Peyer's patch (tissue), 4 donors: ENCODE measurements around the gene SLAMF1. TPM values are rescaled to one million over a fixed set of nuclear protein-coding genes. Genes with fewer than 3 reads are reported as not detected.
A peak's percentile ranks its signal among the peaks of the same experiment; 100 is the strongest.

ENCODE experiments used
- DNase-seq, 3 donors: peaks; one replicate each; pipeline ENCODE4 v3.0.0-alpha.2; 2017 to 2019
- H3K27ac ChIP-seq, 4 donors: fragments of 200-600 bp; sonication (generic); one replicate each; pipeline ENCODE4 v1.5.1; 2016 to 2019
- H3K27me3 ChIP-seq, 2 donors: fragments of 200-600 bp; sonication (generic); one replicate each; pipeline ENCODE4 v1.5.1; 2019
- H3K36me3 ChIP-seq, 3 donors: fragments of 200-600 bp; sonication (generic); one replicate each; pipeline ENCODE4 v1.5.1; 2016 to 2019
- H3K4me1 ChIP-seq, 4 donors: fragments of 200-600 bp; sonication (generic); one replicate each; pipeline ENCODE4 v1.5.1; 2016 to 2019
- H3K4me3 ChIP-seq, 4 donors: fragments of 200-600 bp; sonication (generic); 1 replicate in 3 of 4; 2 replicates in 1 of 4; pipeline ENCODE4 v1.5.1; 2016 to 2019; ENCODE audit warnings: mild to moderate bottlenecking in 1 of 4
- H3K9me3 ChIP-seq, 4 donors: fragments of 200-600 bp; sonication (generic); one replicate each; pipeline ENCODE4 v1.5.1; 2016 to 2019; ENCODE audit warnings: mild to moderate bottlenecking in 1 of 4
- POLR2A ChIP-seq, 2 donors: fragments of 450-650 bp; IDR thresholded peaks; one replicate each; pipeline ENCODE4 v1.5.1; 2017; ENCODE audit warnings: antibody characterized with exemption in 2 of 2, mild to moderate bottlenecking in 2 of 2, moderate library complexity in 2 of 2
- total RNA-seq, 4 donors: library from RNA; depleted of rRNA; stranded (reverse); fragments of >200 nt; gene quantifications; one replicate each; pipeline ENCODE4 v1.1.0, GENCODE V29; 2016
- TF ChIP-seq, protein P1 (sequence below), 6 experiments: fragments of 450-650 bp in 4 of 6; fragments of 200-600 bp in 2 of 6; sonication (generic) in 1 of 6; IDR thresholded peaks; one replicate each; pipeline ENCODE4 v1.5.1; 2017 to 2019; ENCODE audit warnings: antibody characterized with exemption in 6 of 6, mild to moderate bottlenecking in 3 of 6, moderate library complexity in 1 of 6

SLAMF1 gene
- total RNA-seq, 4 donors from 2014 or later = 2.5 to 9.1 (median 6.0) TPM; not detected in 1

DNA sequence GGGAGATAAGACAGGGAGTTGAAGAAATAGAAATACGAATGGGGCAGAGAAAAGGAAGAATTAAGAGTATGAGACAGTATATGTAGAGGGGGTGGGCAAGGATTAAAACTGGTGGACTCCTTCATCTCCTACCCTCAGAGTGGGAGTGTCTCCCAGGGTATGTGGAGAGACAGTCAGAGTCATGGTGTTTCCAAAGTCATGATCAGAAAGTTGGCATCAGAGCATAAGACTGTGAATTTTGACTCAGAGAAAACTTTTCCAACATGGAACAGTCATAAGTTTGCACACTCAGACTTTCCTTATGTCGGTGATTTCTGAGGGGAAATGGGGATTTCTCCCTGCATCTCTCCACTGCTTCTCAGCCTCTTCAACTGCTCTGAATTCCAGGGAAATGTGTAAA, 70.0 kb downstream of the SLAMF1 start:
- no peaks in the 10 kb centered on the region for H3K9me3 ChIP-seq
- H3K4me1 ChIP-seq = peaks cover 0 to 9% (median 2%) of the 10 kb centered on the region in 4 donors
- no peaks in the 10 kb centered on the region for H3K27me3 ChIP-seq
- H3K4me3 ChIP-seq = peak overlapping the region in 1 of 4 donors; percentile 4
- H3K27ac ChIP-seq = peak overlapping the region in 3 of 4 donors; percentile 23 to 77 (median 38)
- no peaks in the 10 kb centered on the region for H3K36me3 ChIP-seq
- no peak for DNase-seq
- TF ChIP-seq, protein P1, sequence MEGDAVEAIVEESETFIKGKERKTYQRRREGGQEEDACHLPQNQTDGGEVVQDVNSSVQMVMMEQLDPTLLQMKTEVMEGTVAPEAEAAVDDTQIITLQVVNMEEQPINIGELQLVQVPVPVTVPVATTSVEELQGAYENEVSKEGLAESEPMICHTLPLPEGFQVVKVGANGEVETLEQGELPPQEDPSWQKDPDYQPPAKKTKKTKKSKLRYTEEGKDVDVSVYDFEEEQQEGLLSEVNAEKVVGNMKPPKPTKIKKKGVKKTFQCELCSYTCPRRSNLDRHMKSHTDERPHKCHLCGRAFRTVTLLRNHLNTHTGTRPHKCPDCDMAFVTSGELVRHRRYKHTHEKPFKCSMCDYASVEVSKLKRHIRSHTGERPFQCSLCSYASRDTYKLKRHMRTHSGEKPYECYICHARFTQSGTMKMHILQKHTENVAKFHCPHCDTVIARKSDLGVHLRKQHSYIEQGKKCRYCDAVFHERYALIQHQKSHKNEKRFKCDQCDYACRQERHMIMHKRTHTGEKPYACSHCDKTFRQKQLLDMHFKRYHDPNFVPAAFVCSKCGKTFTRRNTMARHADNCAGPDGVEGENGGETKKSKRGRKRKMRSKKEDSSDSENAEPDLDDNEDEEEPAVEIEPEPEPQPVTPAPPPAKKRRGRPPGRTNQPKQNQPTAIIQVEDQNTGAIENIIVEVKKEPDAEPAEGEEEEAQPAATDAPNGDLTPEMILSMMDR (IDR thresholded peaks at IDR 0.05) = no peak
- no peak for TF ChIP-seq POLR2A (IDR thresholded peaks at IDR 0.05)

DNA sequence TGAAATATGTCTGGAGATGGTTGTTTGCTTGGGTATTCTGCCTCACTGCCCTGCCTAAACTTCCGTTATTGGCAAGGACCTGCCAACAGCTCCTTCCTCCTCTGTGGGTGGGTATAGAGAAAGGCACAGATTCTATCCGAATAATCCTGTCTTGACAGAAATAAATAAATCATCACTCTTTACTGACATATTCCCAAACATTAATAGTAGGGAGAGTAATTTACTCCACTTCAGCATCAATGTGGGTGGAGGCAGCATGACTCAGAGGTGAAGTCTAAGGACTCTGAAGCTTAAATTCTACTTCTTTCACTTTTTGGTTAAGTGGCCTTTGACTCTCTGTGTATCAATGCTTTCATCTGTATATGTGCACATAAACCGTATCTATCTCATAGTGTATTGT, 70.5 kb downstream of the SLAMF1 start:
- no peak overlapping the region for H3K4me3 ChIP-seq
- no peaks in the 10 kb centered on the region for H3K9me3 ChIP-seq
- no peak for DNase-seq
- H3K36me3 ChIP-seq = no peaks in the 10 kb centered on the region
- H3K4me1 ChIP-seq = peaks cover 0 to 9% (median 0%) of the 10 kb centered on the region in 4 donors
- peak overlapping the region in 3 of 4 donors; percentile 38 to 69 (median 56) for H3K27ac ChIP-seq
- TF ChIP-seq POLR2A (IDR thresholded peaks at IDR 0.05) = no peak
- TF ChIP-seq, protein P1 (IDR thresholded peaks at IDR 0.05) = no peak
- no peaks in the 10 kb centered on the region for H3K27me3 ChIP-seq

DNA sequence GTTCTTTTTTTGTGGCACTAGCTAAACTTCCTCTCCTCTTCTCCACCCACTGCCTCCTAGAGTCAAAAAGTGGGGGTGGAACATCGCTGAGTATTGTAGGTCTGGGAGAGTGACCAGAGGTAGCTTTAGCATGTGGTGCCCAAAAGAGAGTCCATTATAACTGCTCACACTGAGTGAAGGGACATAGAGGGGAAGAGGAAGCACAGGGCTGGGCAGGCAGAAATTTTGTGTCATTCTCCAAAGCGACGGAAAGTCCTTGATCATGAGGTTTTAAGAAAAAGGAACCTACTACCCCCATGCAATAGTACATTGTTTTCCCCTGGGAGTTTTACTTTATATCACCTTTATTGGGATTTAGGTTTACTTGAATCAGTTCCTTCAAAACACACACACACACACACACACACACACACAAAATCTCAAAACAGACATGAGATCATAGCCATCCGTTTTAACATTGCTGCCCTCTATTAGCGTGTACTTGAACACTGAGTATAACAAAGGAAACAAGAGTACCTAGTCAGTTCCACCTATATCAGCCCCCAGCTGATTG, 71.7 kb downstream of the SLAMF1 start:
- no peak overlapping the region for H3K4me3 ChIP-seq
- no peak for TF ChIP-seq POLR2A (IDR thresholded peaks at IDR 0.05)
- TF ChIP-seq, protein P1 (IDR thresholded peaks at IDR 0.05) = no peak
- no peaks in the 10 kb centered on the region for H3K36me3 ChIP-seq
- H3K27me3 ChIP-seq = no peaks in the 10 kb centered on the region
- H3K27ac ChIP-seq = peak overlapping the region; percentile 24 to 69 (median 47)
- peak in 2 of 3 donors; percentile 36 to 63 for DNase-seq
- H3K4me1 ChIP-seq = peaks cover 0 to 9% (median 0%) of the 10 kb centered on the region in 4 donors
- H3K9me3 ChIP-seq = no peaks in the 10 kb centered on the region

DNA sequence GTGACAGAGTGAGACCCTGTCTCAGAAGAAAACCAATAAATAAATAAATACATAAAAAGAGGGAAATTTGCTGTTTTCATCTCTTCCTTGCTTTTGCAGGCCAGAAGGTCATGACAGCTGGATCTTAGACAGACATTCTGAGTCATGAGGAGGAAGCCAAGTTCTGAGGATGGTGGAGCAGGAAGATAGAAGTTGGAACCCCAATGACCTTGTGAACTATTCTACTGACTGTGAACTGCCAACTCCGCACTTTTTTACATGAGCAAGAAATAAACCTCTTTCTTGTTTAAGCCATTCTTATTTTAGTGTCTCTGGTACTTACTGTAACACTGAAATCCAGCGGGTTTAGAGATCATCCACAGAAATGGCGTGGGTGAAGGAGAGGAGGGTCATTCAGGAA, 76.0 kb downstream of the SLAMF1 start:
- Histone ChIP-seq H3K27me3 (no peaks in the 10 kb centered on the region), H3K4me1 (peaks cover 0 to 4% (median 0%) of the 10 kb centered on the region in 4 donors), H3K27ac (no peak overlapping the region), H3K36me3 (no peaks in the 10 kb centered on the region), H3K9me3 (no peaks in the 10 kb centered on the region), H3K4me3 (no peak overlapping the region)
- TF ChIP-seq, protein P1 (IDR thresholded peaks at IDR 0.05) = no peak
- TF ChIP-seq POLR2A (IDR thresholded peaks at IDR 0.05) = no peak
- no peak for DNase-seq

DNA sequence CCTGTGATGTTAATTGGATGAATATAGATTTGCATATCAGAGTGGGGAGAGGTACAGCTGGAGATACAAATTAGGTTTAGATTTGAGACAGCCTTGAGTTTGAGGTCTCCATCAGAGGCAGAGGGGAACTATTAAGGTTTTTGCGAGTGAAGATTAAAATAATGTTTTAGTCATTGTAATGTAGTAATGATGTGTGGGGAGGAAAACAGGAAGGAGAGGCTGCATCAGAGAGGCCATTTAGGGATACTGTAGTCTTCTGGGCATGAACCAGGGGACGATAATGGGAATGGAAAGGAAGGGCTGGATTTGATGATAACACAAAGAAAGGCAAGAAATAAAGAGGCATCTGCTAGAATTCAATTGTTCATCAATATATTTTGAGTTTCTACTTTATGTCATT, 77.0 kb downstream of the SLAMF1 start:
- no peaks in the 10 kb centered on the region for H3K9me3 ChIP-seq
- DNase-seq = no peak
- no peak overlapping the region for H3K4me3 ChIP-seq
- no peaks in the 10 kb centered on the region for H3K4me1 ChIP-seq
- no peaks in the 10 kb centered on the region for H3K36me3 ChIP-seq
- H3K27ac ChIP-seq = no peak overlapping the region
- no peak for TF ChIP-seq POLR2A (IDR thresholded peaks at IDR 0.05)
- TF ChIP-seq, protein P1 (IDR thresholded peaks at IDR 0.05) = no peak
- H3K27me3 ChIP-seq = no peaks in the 10 kb centered on the region
